ENCODE data around the gene MAD1L1. TPM values are rescaled to one million over a fixed set of nuclear protein-coding genes. Genes with fewer than 3 reads are reported as not detected.
"Not testable (repeated sequence)": the region's sequence is repeated elsewhere in the genome, so short reads cannot be mapped to it uniquely, and the experiment has no call there.

The MAD1L1 gene
- total RNA-seq, 4 donors from 2014 or later: 8.0 to 52.7 (median 26.7) TPM

- WGBS, 2 donors (ENCODE audit: low coverage in 1 of 2): 80 to 81% methylated on average over 5 to 22 of the region's 22 CpGs
- Histone ChIP-seq H3K27me3 (no peaks in the 10 kb centered on the region), H3K9me3 (no peaks in the 10 kb centered on the region), H3K27ac (peak overlapping the region in 2 of 4 donors; percentile 6 to 22), H3K36me3 (no peaks in the 10 kb centered on the region), H3K4me1 (peaks cover 0 to 10% (median 3%) of the 10 kb centered on the region in 4 donors), H3K4me3 (no peak overlapping the region)
- intact Hi-C loops (cut with DNase I; ENCODE audit: low total_unique reads): no loop called here
- TF ChIP-seq CTCF (IDR thresholded peaks at IDR 0.05) (no peak), POLR2A (IDR thresholded peaks at IDR 0.05) (no peak), EP300 (IDR thresholded peaks at IDR 0.05; ENCODE audit: low read depth) (no peak), POLR2AphosphoS5 (IDR thresholded peaks at IDR 0.05) (no peak)
- in situ Hi-C loops (cut with MboI; ENCODE audit: low pct_ligation_motif_present in 1 of 4, low pct_unique_long_range_greater_than_20kb in 1 of 4, low sequenced_read_pairs in 3 of 4): no loop called here
- DNase-seq: no peak
Observed at GRCh38 chr7:2163600-2164555, 68.9 kb downstream of the MAD1L1 start.

GRCh38 chr7:2162959-2163358, 69.8 kb downstream of the MAD1L1 start:
- H3K27ac ChIP-seq: peak overlapping the region in 1 of 4 donors; percentile 6
- 80 to 86% methylated on average over 2 to 4 of the region's 4 CpGs for WGBS, 2 donors (ENCODE audit: low coverage in 1 of 2)
- in situ Hi-C loops (cut with MboI; ENCODE audit: low pct_ligation_motif_present in 1 of 4, low pct_unique_long_range_greater_than_20kb in 1 of 4, low sequenced_read_pairs in 3 of 4): no loop called here

GRCh38 chr7:2162004-2162902, 70.5 kb downstream of the MAD1L1 start:
- H3K4me1 ChIP-seq: peaks cover 11 to 24% (median 17%) of the 10 kb centered on the region in 4 donors
- intact Hi-C loops (cut with DNase I; ENCODE audit: low total_unique reads); H3K27me3 ChIP-seq; H3K27ac ChIP-seq; H3K9me3 ChIP-seq; H3K4me3 ChIP-seq; DNase-seq; in situ Hi-C loops (cut with MboI; ENCODE audit: low pct_ligation_motif_present in 1 of 4, low pct_unique_long_range_greater_than_20kb in 1 of 4, low sequenced_read_pairs in 3 of 4); H3K36me3 ChIP-seq: not testable (repeated sequence)
- WGBS, 2 donors (ENCODE audit: low coverage in 1 of 2): 80 to 84% methylated on average over 7 to 16 of the region's 17 CpGs

More at GRCh38 chr7:2162959-2163358, 69.8 kb downstream of the MAD1L1 start:
- DNase-seq: no peak
- Histone ChIP-seq H3K27me3 (no peaks in the 10 kb centered on the region), H3K36me3 (no peaks in the 10 kb centered on the region), H3K9me3 (no peaks in the 10 kb centered on the region), H3K4me3 (no peak overlapping the region), H3K4me1 (peaks cover 4 to 16% (median 11%) of the 10 kb centered on the region in 4 donors)
- TF ChIP-seq EP300 (IDR thresholded peaks at IDR 0.05; ENCODE audit: low read depth) (no peak), POLR2AphosphoS5 (IDR thresholded peaks at IDR 0.05) (no peak), POLR2A (IDR thresholded peaks at IDR 0.05) (no peak), CTCF (IDR thresholded peaks at IDR 0.05) (no peak)
- intact Hi-C loops (cut with DNase I; ENCODE audit: low total_unique reads): no loop called here

- Histone ChIP-seq H3K27ac (peak overlapping the region in 1 of 4 donors; percentile 90), H3K4me1 (peaks cover 16 to 29% (median 24%) of the 10 kb centered on the region in 4 donors), H3K27me3 (no peaks in the 10 kb centered on the region), H3K36me3 (no peaks in the 10 kb centered on the region), H3K4me3 (no peak overlapping the region), H3K9me3 (no peaks in the 10 kb centered on the region)
- in situ Hi-C loops (cut with MboI; ENCODE audit: low pct_ligation_motif_present in 1 of 4, low pct_unique_long_range_greater_than_20kb in 1 of 4, low sequenced_read_pairs in 3 of 4): no loop called here
- DNase-seq: no peak
- TF ChIP-seq POLR2A (IDR thresholded peaks at IDR 0.05) (no peak), CTCF (IDR thresholded peaks at IDR 0.05) (no peak), POLR2AphosphoS5 (IDR thresholded peaks at IDR 0.05) (no peak), EP300 (IDR thresholded peaks at IDR 0.05; ENCODE audit: low read depth) (no peak)
- intact Hi-C loops (cut with DNase I; ENCODE audit: low total_unique reads): no loop called here
- 80 to 94% methylated on average over 1 to 8 of the region's 8 CpGs for WGBS, 2 donors (ENCODE audit: low coverage in 1 of 2)
Observed at GRCh38 chr7:2159176-2159520, 73.6 kb downstream of the MAD1L1 start.
